Epithelial cell of esophagus (primary cell): ENCODE data around the gene PTPRN2.

Experiments used
- DNase-seq: peaks from one replicate; pipeline ENCODE4 v3.0.0; 2010; ENCODE audit warnings: low read depth
- H3K4me3 ChIP-seq: 2 replicates; pipeline ENCODE4 v1.5.1; 2011; ENCODE audit warnings: mild to moderate bottlenecking, low read length, control low read depth
- TF ChIP-seq, protein P1 (sequence below): IDR thresholded peaks from 2 replicates; pipeline ENCODE4 v1.5.1; 2011; ENCODE audit warnings: low read depth, mild to moderate bottlenecking, low read length, control low read depth, inconsistent platforms; ENCODE audit not compliant: insufficient read depth; ENCODE audit errors: missing control alignments

Gene PTPRN2

DNA sequence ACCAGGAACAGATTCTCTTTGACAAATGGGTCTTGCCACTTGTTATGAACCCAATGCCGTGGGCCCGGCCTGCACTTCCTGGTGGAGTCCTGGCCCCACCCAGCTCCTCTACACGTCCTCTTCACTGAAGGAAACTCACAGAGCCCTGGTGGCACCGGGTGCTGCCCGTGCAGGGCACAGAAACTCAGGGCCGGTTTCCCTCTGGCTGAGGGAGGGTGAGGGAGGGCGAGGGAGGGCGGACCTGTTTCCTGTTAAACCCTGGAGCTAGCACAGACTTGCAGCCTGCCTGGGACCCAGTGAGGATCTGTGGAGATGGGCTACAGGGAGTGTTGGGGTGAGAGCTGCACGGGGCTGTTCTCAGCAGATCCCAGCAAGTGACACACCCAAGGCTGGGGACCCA is 596.3 kb downstream of the PTPRN2 start:
- no peak for DNase-seq
- TF ChIP-seq, protein P1, sequence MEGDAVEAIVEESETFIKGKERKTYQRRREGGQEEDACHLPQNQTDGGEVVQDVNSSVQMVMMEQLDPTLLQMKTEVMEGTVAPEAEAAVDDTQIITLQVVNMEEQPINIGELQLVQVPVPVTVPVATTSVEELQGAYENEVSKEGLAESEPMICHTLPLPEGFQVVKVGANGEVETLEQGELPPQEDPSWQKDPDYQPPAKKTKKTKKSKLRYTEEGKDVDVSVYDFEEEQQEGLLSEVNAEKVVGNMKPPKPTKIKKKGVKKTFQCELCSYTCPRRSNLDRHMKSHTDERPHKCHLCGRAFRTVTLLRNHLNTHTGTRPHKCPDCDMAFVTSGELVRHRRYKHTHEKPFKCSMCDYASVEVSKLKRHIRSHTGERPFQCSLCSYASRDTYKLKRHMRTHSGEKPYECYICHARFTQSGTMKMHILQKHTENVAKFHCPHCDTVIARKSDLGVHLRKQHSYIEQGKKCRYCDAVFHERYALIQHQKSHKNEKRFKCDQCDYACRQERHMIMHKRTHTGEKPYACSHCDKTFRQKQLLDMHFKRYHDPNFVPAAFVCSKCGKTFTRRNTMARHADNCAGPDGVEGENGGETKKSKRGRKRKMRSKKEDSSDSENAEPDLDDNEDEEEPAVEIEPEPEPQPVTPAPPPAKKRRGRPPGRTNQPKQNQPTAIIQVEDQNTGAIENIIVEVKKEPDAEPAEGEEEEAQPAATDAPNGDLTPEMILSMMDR, result no peak
- no peak overlapping the region for H3K4me3 ChIP-seq

DNA sequence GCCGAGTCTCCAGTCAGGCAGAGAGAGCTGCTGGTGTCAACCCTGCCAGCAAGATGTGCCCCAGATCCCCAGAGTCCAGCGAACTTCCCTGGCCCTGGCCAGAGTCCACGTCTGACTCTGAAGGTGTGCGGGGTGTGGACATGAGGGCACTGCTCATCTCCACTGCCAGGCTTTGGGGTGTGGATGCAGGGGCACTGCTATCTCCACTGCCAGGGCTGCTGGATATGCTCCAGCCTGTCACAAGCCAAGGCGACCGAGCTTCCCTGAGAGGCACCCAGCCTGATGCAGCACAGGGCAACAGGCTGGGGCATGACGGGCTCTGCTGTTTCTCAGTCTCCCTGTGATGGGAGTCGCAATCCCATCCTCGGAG is 596.8 kb downstream of the PTPRN2 start:
- no peak for DNase-seq
- no peak overlapping the region for H3K4me3 ChIP-seq
- TF ChIP-seq, protein P1, result no peak

DNA sequence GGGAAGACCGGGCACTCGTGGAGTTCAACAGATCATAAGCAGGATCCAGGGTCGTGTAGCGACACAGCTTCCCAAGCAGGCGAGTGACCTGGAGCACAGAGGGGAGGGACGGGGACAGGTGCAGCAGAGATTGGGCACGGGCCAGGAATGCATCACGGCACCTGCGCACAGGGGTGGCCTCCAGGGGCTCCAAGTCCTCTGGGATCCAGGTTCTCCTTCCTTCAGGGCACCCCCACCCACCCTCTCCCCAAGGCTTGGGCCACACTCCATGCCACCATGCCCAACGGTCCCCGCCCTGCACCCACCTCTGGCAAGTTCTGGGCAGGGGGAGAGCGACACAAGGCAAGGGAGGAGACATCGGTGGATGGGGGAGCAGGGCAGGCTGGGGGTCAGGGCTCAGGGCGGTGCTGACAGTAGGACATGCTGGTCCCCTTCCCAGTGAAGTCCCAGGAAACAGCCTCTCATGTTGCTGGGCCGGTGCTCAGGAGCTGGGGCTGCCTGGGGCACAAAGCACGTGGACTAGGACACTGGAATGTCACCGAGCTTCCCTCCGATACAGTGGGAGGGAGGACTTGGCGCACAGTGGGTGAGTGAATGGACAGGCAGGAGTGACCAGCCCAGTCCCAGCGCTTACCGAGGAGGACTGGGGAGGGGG is 597.3 kb downstream of the PTPRN2 start:
- H3K4me3 ChIP-seq, result no peak overlapping the region
- DNase-seq, result no peak
- TF ChIP-seq, protein P1, result no peak

DNA sequence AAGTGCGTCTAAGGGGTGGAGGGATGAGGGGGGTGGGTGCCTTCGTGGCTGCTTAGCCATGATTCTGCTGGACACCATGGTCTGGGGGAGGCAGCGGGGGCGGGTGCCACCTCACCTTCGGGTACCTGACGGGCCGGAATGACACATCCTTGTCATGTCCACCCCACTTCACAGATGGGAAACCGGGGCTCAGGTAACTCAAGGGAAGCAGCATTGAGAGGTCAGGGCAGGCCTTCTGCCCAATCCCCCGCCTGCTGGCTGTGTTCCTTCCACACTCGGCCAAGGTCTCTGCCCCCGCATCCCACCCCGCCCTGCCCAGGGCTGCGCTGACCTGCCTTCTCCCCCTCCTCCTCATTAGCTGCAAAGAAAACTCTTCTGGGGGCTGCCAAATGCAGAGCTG is 598.0 kb downstream of the PTPRN2 start:
- TF ChIP-seq, protein P1, result no peak
- H3K4me3 ChIP-seq, result no peak overlapping the region
- DNase-seq, result no peak

DNA sequence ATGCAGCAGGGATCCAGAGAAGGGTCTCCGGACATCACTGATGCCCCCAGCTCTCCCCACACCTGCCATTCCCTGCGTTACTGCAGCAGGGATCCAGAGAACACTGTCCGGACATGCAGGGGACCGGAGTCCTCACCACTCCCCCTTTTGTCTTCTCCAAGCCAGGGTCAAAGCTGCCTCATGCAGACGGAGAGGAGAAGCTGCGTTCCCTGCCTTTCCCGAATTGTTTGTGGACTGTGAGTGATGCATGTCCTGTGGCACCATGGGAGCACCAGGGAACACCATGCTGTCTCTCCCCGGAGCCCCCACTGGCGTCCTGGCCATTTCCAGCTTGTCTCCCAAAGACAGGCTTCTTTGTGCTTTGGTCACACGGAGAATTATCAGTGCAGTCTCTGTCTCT is 599.7 kb downstream of the PTPRN2 start:
- no peak for DNase-seq
- H3K4me3 ChIP-seq, result no peak overlapping the region
- TF ChIP-seq, protein P1, result no peak

DNA sequence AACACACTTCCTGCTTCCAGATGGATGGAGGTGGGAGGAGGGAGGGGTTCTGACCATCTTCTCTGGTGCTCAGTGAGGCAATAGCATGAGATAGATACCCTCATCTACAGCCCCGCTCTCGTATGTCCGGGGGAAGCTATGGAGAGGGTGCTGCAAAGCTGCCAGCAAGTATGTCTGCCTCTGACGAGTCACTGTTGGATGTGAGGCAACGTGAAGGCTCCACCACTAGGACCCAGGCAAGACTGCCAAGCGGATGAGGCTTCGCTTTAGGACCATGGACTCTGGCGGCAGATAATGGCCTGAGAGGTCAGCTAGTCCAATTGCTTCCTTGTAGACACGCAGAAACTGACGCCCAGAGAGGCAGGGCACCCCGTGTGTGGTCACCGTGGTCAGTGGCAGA is 601.6 kb downstream of the PTPRN2 start:
- TF ChIP-seq, protein P1, result no peak
- no peak overlapping the region for H3K4me3 ChIP-seq
- no peak for DNase-seq

DNA sequence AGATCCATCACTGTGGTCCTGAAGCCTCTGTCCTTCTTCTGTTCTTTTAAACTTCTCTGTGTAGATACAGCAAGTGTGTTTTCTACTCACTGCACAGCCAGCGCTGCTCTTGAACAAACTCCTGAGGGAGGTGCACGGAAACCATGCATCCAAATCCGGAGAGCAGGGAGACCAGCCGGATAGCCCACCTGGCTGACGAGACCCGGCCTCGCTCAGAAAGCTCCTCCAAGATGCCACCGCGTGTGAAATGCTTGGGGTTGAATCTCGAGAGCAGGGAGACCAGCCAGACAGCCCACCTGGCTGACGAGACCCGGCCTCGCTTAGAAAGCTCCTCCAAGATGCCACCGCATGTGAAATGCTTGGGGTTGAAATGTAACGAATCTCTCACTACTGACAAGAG is 602.0 kb downstream of the PTPRN2 start:
- H3K4me3 ChIP-seq, result no peak overlapping the region
- TF ChIP-seq, protein P1, result no peak
- no peak for DNase-seq
